GM19467 (cell line): ENCODE results near the gene SNX25.
"Not testable (repeated sequence)": the region's sequence is repeated elsewhere in the genome, so short reads cannot be mapped to it uniquely, and the experiment has no call there.

Source experiments
- ATAC-seq: cut with Tn5 transposase; IDR thresholded peaks from one replicate; pipeline ENCODE4 v1.9.1; 2021; ENCODE audit warnings: mild to moderate bottlenecking, moderate library complexity; ENCODE audit not compliant: unreplicated experiment

Gene SNX25

DNA sequence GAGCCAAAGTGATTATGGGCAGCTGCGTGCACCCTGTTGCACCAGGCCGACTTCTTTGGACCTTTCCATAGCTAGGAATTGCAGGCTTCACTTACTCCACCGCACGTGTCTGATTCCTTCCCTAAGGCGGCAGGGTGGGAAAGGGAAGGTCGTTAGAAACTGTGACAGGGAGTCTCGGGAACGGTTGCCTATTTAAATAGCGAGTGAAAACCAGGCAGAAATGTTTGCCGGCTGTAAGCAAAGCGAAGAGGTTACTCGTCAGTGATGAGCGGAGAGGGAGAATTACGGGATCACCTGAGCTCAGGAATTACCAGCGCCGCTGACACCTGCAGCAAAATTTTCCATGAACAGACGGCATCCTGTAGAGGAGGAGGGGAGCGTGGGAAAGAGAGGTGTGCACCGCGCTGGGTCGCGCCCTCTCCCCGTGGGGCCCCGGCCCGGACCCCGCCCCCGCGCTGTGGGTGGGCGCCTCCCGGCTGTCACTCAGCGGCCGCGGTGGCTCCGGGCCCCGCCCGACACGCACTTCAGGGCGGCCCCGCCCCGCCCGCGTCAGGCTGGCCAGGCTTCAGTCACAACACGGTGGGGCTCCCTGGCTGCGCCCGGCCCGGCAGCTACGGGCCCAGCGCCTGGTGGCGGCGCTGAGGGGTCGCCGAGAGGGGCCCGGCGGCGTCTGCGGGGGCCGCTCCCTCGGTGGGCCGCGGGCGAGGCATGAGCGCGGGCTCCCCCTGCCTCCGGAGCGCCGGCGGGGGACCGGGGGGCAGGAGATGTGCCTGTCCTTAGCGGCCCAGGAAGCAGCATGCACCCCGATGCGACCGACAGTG lies at the start of gene SNX25:
SNX25 (plus strand) TSS at position 568 of the 821 bp plus-strand sequence; CDS start at position 797, 229 bp downstream.
- ATAC-seq, result peak; percentile 74

DNA sequence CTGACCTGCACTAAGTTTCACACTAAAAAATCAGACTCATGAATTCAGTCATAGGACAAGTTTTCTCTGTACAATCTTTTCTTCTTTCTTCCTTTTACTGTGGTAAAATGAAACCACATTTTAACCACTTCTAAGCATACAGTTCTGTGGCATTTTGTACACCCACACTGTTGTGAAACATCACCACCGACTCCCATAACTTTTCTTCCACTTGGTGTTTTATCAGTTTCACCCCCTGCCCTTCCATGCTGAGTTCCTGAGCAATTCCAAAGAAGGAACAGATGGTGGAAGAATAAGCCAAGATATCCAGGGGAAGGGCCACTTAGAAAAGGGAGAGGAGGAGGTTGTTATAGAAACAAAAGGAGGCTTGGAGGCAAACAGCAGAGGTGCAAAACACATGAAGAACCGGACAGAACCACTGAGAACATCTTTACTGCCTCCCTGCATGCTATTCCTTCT lies 43.8 kb upstream of the SNX25 start:
- peak; percentile 88 for ATAC-seq

DNA sequence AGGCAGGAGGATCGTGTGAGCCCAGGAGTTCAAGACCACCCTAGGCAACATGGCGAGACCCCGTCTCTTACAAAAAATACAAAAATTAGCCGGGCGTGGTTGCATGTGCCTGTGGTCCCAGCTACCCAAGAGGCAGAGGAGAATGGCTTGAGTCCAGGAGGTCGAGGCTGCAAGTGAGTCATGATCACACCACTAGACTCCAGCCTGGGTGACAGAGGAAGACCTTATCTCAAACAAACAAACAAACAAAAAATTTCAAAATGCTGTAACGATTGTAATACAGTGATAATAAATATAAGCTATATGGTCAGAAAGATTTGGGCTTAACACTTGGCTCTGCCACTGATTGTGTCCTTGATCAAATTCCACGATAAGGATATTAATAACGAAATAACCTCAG lies 42.2 kb upstream of the SNX25 start:
- ATAC-seq, result no peak

- ATAC-seq, result peak; percentile 62
Observed at GRCh38 chr4:185171373-185172071, 37.9 kb upstream of the SNX25 start.

- no peak for ATAC-seq
Observed at GRCh38 chr4:185179488-185179887, 29.9 kb upstream of the SNX25 start.

DNA sequence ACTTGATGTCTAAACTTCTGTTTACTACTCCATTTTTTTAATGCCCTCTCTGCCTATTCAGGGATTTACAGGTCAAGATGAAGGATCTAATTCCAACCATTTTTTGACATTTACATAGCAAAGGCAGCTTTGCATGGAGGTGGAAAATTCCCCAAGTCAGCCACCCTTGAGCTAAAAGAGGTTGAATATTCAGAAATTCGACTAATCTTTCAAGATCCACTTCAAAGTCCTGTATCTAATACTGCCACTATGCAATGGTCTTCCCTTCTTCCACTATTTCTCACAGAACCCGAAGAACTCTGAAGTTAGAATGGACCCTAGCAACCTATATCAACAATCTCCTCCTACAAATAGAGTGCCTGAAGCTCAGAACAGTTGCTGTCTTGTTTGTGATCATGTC lies 27.2 kb upstream of the SNX25 start:
- no peak for ATAC-seq

DNA sequence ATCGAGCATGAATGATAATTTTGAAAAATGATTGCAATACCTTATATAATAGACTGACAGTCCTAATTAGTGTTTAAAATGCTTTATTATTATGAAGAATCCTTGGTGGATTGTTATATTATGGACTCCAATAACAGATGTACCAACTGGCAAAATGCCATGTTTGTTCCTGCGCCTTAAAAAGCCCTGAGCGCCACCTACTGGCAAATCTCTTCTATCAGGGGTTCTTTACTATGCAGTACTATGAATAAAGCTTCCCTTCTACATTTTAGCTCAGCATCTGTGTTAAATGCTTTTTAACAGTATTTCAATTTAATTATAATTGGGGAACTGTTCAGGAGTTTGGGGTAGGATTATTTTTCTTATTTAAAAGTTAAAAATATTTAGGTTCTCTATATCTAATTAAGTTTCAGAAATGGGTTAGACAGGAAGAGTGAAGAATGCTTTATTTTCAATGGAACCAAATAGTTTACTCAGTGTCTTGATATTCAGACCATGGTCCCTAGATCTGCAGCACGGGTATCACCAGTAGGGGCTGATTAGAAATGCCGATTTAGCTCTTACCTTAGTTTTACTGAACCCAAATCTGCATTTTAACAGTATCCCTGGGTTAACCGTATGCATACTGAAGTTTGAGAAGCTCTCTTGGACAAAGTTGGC lies 25.6 kb upstream of the SNX25 start:
- ATAC-seq, result no peak

GRCh38 chr4:185186769-185187168 lies 22.6 kb upstream of the SNX25 start:
- no peak for ATAC-seq

- no peak for ATAC-seq
Observed at GRCh38 chr4:185189606-185190305, 19.6 kb upstream of the SNX25 start.

DNA sequence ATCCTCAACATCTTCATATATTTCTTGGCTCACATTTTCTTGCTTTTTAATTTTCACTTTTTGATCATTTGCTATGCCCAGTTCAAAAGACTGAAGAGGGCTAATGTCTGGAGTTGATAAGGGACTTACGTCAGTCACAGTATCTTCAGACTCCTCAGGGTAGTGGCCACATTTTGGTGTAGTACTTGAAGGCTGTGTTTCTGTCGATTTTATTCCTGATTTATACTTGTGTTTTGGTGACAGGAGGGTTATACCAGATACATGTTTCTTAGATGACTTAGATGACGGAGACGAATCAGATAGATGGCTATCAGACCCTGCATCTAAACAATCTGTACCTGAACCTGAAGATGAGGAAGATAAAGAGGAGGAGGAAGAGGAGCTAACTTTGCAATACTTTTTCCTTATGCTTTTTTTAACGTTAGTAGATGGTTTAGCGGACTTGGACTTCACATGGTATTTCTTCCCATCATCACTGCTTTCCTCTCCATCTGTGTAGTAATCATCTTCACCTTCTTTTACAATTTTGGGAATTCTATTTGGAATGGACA lies 19.0 kb upstream of the SNX25 start:
- ATAC-seq, result no peak

GRCh38 chr4:185192059-185192458 lies 17.3 kb upstream of the SNX25 start:
- peak; percentile 81 for ATAC-seq

DNA sequence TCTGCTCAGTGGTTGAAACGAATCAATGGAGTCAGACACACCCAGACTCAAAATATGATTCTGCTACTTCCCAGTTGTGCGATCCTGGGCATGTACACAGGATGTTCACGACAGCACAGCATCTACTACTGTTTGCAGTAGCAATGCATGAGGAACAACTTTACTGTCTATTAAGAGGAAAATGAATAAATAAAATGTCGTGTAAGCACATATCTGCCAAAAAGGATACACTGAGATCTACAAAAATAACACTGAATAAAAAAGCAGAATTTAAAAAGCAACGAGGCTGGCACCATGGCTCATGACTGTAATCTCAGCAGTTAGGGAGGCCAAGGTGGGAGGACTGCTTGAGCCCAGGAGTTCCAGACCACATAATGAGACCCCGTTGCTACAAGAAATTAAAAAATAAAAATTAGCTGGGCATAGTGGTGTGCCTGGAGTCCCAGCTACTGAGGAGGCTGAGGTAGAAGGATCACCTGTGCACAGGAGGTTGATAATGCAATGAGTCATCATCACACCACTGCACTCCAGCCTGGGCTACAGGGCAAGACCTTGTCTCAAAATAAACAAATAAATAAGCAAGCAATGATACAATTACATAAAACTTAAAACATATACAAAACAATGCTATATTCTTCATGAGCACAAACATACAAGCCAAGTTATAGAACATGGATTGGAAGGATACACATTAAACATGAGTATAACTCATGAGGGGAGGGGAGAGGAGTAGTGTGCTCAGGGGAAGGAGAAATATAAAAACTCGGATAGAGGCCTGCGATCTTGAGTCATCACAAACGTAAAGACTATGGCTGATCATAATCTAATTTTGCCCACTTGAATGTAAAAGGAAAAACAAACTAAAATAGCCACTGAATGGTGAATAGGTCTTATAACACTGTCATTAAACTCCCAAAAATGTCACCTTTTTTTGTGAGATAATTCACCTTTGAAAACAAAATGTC lies 14.2 kb upstream of the SNX25 start:
- ATAC-seq, result no peak

DNA sequence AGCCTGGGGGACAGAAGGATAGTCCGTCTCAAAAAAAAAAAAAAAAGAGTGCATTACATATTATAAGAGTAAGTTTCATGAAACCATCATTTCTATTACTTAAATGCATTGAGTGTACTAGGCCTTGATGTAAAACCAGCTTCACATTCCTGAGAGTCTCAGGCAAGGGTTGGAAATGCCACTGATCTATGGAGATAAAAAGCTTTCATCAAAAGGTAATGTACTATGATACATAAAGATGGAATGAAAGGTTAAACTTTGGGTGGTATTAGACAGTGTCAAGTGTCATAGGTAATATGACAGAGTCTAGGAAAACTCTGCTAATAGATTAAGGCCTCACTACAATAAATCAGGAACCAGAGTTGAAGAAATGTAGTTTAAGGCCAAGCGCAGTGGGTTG lies 13.0 kb upstream of the SNX25 start:
- ATAC-seq, result no peak

GRCh38 chr4:185198189-185198588 lies 11.2 kb upstream of the SNX25 start:
- not testable (repeated sequence) for ATAC-seq

DNA sequence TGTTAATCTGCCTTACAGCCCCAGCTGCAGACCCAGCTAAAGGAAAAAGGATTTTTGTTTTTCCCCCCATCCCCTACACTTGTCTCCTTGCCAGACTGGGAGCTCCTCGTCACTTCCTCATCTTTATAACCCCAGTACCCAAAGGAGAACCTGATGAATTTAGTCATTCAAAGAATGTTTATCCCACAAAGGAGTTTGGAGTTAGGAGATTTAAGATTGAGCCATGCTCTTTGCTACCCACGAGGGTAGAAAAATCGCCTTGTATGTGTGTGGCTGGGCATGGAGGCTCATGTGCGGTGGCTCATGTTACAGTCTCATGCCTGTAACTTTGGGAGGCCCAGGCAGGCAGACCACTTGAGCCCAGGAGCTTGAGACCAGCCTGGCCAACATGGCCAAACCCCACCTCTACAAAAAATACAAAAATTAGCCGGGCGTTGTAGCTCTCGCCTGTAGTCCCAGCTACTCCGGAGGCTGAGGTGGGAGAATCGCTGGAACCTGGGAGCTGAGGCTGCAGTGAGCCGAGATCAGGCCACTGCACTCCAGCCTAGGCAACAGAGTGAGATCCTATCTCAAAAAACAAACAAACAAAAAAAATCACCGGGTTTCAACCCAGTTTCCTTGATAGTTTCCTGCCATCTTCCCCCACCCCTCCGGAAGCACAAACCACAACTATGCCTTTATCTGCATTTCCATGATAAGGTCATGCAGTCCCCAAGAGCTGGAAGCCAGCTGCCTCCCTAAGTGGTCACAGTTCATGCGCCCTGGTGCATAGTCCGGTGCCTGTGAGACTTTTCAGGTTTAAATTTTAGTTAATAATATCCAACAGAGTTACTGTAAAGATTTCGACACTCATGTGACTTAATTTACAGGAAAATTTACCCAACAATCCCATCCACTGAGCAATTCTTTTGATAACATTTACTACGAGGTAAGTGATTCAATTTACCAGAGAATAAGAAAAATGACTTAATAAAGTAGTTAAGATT lies 7.1 kb upstream of the SNX25 start:
- no peak for ATAC-seq

DNA sequence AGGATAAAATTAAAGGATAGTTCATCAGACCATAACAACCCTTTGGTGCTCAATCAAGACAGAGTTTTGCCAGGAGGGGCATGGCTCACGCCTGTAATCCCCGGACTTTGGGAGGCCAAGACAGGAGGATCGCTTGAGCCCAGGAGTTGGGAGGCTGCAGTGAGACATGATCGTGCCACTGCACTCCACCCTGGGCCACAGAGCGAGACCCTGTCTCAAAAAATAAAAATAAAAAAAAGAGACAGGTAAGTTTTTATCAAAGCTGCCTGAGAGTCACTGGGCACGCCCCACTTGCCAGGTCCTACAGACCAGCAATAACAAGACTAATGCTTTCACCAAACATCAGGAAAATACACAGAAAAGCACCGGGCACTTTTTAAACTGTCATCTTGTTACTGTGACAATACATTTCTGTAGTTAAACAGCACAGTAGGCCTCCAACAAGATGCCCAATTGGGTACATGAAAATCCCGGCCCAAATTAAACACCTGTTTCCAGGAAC lies 6.4 kb upstream of the SNX25 start:
- ATAC-seq, result peak; percentile 0

DNA sequence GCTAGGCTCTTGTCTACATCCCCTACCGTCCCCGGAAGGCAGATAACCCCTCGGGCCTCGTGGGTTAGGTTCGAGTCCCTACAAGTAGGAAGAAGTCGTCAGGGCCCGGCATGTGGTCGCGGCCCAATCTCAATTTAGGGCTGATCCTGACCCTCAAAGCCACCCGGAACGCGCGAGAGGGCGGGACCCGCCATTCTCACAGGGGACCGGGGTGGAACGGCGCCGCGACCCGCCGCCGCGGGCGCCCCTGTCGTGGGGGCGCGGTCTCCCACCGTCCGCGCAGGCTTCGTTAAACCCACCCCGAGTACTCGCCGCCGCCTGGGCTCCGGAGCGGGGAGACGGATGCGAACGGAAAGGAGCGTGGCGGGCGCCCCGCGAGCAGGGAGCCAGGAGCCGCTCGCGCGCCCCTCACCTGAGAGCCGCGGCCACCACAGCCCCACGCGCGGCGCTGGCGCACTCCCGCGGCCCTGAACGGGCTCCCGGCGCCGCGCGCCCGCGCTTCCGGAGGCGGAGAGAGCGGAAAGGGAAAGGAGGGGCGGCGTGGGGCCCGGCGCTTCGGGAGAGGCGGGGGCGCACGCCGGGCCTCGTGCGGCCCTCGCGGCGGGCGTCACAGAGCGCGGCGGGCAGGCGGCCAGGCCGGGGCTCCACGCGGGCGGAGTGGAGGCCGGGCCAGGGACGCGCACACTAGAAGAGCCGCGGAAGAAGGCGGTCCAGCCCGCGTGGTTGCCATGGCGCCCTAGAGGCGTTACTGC lies 5.7 kb upstream of the SNX25 start, which contains the start of gene CFAP97:
CFAP97 (minus strand) TSS at position 515 of the 752 bp plus-strand sequence. CDS start 12,804 bp downstream, outside the sequence.
- peak; percentile 74 for ATAC-seq
